CD8-positive, alpha-beta memory T cell (primary cell): ENCODE results near the gene CAMK2B. TPM values are rescaled to one million over a fixed set of nuclear protein-coding genes. Genes with fewer than 3 reads are reported as not detected.
A peak's percentile ranks its signal among the peaks of the same experiment; 100 is the strongest.

ENCODE experiments used
- CTCF ChIA-PET: fragments of 350-600 bp; sonication (Branson Sonifier 250); formaldehyde crosslinking; loops from one replicate; lab custom pipeline; 2021; ENCODE audit warnings: antibody characterized with exemption; lab: Charles Lee
- POLR2A ChIA-PET: fragments of 350-600 bp; sonication (Branson Sonifier 250); formaldehyde crosslinking; loops from one replicate; lab custom pipeline; 2021; ENCODE audit warnings: antibody characterized with exemption; lab: Charles Lee
- DNase-seq, 5 donors: peaks; one replicate each; pipeline versions ENCODE4 v3.0.0 to v3.0.0-alpha.2; 2020 to 2022; ENCODE audit warnings: mixed read lengths in 1 of 5
- H3K27ac ChIP-seq: one replicate; pipeline ENCODE4 v1.7.0; 2013; ENCODE audit warnings: low read depth, mild to moderate bottlenecking, low read length, moderate library complexity
- H3K27me3 ChIP-seq: 2 replicates; pipeline ENCODE4 v1.7.0; 2013; ENCODE audit warnings: low read length, mild to moderate bottlenecking; ENCODE audit not compliant: insufficient read depth, poor library complexity, severe bottlenecking
- H3K36me3 ChIP-seq: 2 replicates; pipeline ENCODE4 v1.7.0; 2013; ENCODE audit warnings: mild to moderate bottlenecking, low read length, moderate library complexity; ENCODE audit not compliant: insufficient read depth
- H3K4me1 ChIP-seq: 2 replicates; pipeline ENCODE4 v1.7.0; 2013; ENCODE audit warnings: mild to moderate bottlenecking, low read length, moderate library complexity; ENCODE audit not compliant: insufficient read depth
- H3K4me3 ChIP-seq: 2 replicates; pipeline ENCODE4 v1.7.0; 2013; ENCODE audit warnings: mild to moderate bottlenecking, low read length
- H3K9me3 ChIP-seq: 2 replicates; pipeline ENCODE4 v1.7.0; 2013; ENCODE audit warnings: mild to moderate bottlenecking, low read length
- H3K27ac Mint-ChIP-seq, 8 donors: one replicate each; pipeline ENCODE4 v1.8.0; 2020 to 2021; ENCODE audit warnings: mixed read lengths in 8 of 8, mild to moderate bottlenecking in 6 of 8, inconsistent platforms in 3 of 8, moderate library complexity in 3 of 8
- H3K27me3 Mint-ChIP-seq, 2 donors: one replicate each; pipeline ENCODE4 v1.8.0; 2020 to 2021; ENCODE audit warnings: mixed read lengths in 2 of 2, mild to moderate bottlenecking in 1 of 2, moderate library complexity in 1 of 2
- H3K36me3 Mint-ChIP-seq, 3 donors: one replicate each; pipeline ENCODE4 v1.8.0; 2020 to 2021; ENCODE audit warnings: mixed read lengths in 3 of 3, inconsistent platforms in 1 of 3, mild to moderate bottlenecking in 1 of 3
- H3K4me1 Mint-ChIP-seq, 3 donors: one replicate each; pipeline ENCODE4 v1.8.0; 2020 to 2021; ENCODE audit warnings: mixed read lengths in 3 of 3, inconsistent platforms in 1 of 3, mild to moderate bottlenecking in 1 of 3
- H3K4me3 Mint-ChIP-seq, 7 donors: one replicate each; pipeline ENCODE4 v1.8.0; 2020 to 2021; ENCODE audit warnings: mixed read lengths in 7 of 7, mild to moderate bottlenecking in 6 of 7, moderate library complexity in 4 of 7, inconsistent platforms in 2 of 7
- H3K9me3 Mint-ChIP-seq, 5 donors: one replicate each; pipeline ENCODE4 v1.8.0; 2020 to 2022; ENCODE audit warnings: mixed read lengths in 5 of 5, mild to moderate bottlenecking in 3 of 5, moderate library complexity in 2 of 5, inconsistent platforms in 1 of 5
- polyA plus RNA-seq: library from polyadenylated mRNA; unstranded; fragments of 300-500 nt; fragmentation: Illumina TruSeq; gene quantifications from one replicate; pipeline ENCODE4 v1.2.3, GENCODE V29; 2021
- total RNA-seq, 2 experiments: library from RNA; stranded (reverse); gene quantifications; one replicate each; pipeline ENCODE4 v1.2.3, GENCODE V29; 2021

CAMK2B gene
- total and polyA plus RNA-seq, 3 experiments from 2014 or later, result 0.42 to 0.90 TPM; not detected in 1

DNA sequence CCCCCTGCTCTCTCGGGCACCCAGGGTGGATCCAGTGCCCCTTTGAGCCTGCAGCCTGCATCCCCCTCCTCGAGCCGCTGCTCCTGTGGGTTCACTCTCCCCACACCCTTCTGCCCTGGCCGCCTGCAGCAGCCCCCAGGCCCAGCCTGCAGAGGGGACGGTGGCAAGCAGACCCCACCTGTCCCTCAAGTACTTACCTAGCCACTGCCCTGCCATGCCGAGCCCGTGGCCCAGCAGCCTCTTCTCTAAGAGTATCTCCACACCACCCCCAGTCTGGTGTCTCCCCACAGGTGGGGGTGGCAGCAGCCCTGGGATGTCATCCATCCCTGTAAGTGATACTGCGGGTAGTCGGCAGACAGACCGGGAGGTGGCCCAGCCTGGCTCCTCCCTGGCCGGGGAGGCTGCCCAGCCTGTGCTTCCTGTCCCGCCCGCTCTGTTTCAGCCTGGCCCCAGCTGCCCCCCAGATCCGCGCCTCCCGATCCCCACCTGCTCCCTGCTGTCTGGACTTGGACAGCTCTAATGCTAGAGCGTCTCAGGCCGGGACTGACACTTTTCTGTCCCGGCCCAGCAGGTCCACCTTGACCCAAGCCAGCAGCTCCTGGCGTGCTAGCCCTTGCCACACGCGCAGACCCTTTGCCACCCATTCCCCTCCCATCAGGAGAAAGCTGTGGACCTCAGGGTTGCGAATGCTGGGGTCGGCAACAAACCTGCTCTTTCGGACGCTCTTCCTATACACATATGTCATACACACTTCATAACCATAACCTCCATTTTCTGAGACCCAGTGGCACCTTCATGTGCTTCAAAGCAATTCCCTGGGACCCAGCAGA is 99.6 kb downstream of the CAMK2B start:
- H3K4me1 Mint-ChIP-seq, result no peaks in the 10 kb centered on the region
- H3K4me3 ChIP-seq, result no peak overlapping the region
- H3K36me3 ChIP-seq, result no peaks in the 10 kb centered on the region
- H3K27me3 Mint-ChIP-seq, result peaks cover 4 to 19% of the 10 kb centered on the region in 2 donors
- POLR2A ChIA-PET, result no interaction called here
- no peak overlapping the region for H3K27ac Mint-ChIP-seq
- H3K9me3 Mint-ChIP-seq, result no peaks in the 10 kb centered on the region
- no peaks in the 10 kb centered on the region for H3K9me3 ChIP-seq
- CTCF ChIA-PET, result interaction anchor here (1.0 kb wide), 1 partner anchor 15 kb away, joined by 3 read pairs; no protein-coding TSS in a partner anchor
- no peak overlapping the region for H3K27ac ChIP-seq
- H3K4me3 Mint-ChIP-seq, result no peak overlapping the region
- no peak for DNase-seq
- H3K27me3 ChIP-seq, result no peaks in the 10 kb centered on the region
- no peaks in the 10 kb centered on the region for H3K36me3 Mint-ChIP-seq
- no peaks in the 10 kb centered on the region for H3K4me1 ChIP-seq

DNA sequence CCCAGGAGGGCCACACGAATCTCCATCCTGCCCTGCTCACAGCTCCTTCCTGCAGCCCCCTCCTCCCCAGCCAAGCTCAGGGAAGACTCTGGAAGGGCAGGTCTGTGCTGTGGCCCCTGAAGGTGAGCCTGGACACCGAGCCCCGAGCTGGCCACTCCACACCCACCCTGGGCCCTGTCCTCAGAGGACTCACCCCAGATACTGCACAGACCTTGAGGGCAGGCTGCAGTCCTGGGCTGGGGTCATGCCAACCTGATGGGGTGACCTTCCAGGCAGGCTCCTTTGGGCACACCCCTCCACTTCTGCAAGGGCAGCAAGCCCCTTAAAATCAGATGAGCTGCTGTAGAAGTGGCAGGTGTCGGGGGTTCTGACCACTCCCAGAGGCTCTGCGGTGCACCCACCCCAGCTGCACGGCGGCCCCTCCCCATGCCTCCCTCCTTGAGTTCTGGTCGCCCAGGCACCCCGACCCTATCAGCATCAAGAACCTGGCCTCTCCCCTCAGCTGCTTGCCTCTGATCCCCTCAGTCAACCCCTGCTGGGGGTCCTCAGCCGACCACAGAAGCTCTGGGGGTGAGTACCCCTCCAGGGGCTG is 100.3 kb downstream of the CAMK2B start:
- H3K9me3 Mint-ChIP-seq, result no peaks in the 10 kb centered on the region
- H3K27ac Mint-ChIP-seq, result peak overlapping the region in 1 of 8 donors; percentile 43
- no peaks in the 10 kb centered on the region for H3K4me1 ChIP-seq
- H3K4me3 Mint-ChIP-seq, result no peak overlapping the region
- ChIA-PET POLR2A (no interaction called here), CTCF (interaction anchor here (1.0 kb wide), 1 partner anchor 16 kb away, joined by 3 read pairs; no protein-coding TSS in a partner anchor)
- no peak overlapping the region for H3K27ac ChIP-seq
- no peaks in the 10 kb centered on the region for H3K36me3 Mint-ChIP-seq
- H3K27me3 ChIP-seq, result no peaks in the 10 kb centered on the region
- H3K4me1 Mint-ChIP-seq, result no peaks in the 10 kb centered on the region
- H3K9me3 ChIP-seq, result no peaks in the 10 kb centered on the region
- H3K36me3 ChIP-seq, result no peaks in the 10 kb centered on the region
- no peak for DNase-seq
- H3K4me3 ChIP-seq, result no peak overlapping the region
- peaks cover 4 to 19% of the 10 kb centered on the region in 2 donors for H3K27me3 Mint-ChIP-seq

DNA sequence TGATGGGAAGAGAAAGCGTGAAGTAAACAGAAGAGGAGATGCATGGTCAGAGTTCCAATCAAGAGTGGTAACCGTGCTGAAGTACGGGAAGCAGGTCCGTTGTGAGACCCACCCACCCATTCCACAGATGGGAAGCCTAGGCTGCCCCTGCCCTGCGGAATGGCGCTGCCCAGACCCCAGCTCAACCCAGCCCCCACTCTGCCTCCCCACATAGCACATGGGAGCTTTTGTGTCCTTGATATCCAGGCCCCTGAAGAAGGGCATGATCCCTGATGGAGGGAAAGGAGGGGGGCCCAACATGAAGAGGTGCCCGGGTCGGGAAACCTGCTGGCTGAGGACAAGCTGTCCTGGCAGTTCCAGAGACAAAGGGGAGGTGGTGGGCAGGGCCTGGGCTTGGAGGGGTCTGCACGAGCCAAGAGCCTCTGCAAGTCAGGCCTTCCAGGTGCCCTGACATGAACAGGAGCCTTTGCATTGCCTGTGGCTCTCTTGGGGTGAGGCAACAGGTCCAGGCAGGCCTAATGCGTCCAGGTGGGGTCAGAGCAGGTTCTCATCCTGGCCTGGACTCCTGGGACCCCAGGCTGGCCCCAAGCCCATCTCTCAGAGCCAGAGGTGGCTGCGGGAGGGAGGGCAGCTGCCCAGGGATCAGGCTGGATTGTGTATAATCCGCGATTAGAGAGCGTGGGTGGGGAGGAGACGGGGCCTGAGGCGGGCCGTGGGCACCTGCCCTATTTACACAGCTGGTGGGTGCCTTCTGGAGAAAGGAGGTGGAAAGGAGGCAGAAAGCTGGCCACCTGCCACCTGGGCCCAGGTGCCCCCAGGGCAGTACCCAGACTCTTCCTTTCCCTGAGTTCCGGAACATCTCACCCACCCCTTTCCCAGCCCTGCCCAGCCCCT is 101.1 kb downstream of the CAMK2B start:
- no peaks in the 10 kb centered on the region for H3K4me1 Mint-ChIP-seq
- H3K27me3 ChIP-seq, result no peaks in the 10 kb centered on the region

DNA sequence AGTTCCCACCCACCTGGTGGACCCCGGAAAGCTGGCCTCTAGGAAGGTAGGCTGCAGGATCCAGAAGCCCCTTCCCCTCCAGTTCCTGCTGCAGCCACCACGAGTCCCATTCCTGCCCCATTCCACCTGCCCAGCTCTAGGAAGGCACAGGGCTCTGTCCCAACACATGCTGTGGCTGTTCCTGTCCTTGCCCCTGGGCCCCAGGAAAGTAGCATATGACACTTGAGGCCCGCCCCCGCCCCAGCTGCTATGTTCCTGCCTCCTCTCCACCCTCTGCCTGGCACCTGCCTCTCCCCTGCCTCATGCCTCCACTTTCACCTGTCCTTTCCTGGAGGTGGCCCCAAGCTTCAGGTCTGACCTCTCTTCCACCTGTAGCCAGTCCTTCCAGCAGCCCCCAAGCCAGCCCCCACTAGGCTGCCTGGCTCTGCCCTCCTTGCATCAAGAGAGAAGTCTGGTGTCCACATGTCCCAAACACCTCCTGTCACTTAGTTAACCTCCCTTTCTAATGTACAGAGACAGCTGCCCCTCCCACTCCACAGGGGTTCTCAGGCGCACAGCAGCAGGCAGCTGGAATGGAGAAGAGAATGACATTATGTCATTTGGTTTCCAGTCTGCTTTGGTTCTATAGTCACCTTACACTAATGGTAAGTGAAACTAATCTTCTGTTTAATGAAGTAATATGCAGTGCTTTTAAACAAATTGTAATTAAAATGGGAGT is 101.9 kb downstream of the CAMK2B start:
- Mint-ChIP-seq H3K27ac (no peak overlapping the region), H3K27me3 (peaks cover 4 to 19% of the 10 kb centered on the region in 2 donors), H3K4me3 (no peak overlapping the region), H3K9me3 (no peaks in the 10 kb centered on the region), H3K4me1 (no peaks in the 10 kb centered on the region), H3K36me3 (no peaks in the 10 kb centered on the region)
- no peak for DNase-seq
- no peaks in the 10 kb centered on the region for H3K9me3 ChIP-seq
- H3K4me1 ChIP-seq, result no peaks in the 10 kb centered on the region
- no peaks in the 10 kb centered on the region for H3K36me3 ChIP-seq
- no peak overlapping the region for H3K4me3 ChIP-seq
- CTCF ChIA-PET, result no interaction called here
- no peaks in the 10 kb centered on the region for H3K27me3 ChIP-seq
- no peak overlapping the region for H3K27ac ChIP-seq
- POLR2A ChIA-PET, result no interaction called here

More for the DNA sequence above, 101.1 kb downstream of the CAMK2B start:
- Mint-ChIP-seq H3K27me3 (peaks cover 4 to 19% of the 10 kb centered on the region in 2 donors), H3K27ac (no peak overlapping the region), H3K9me3 (no peaks in the 10 kb centered on the region), H3K36me3 (no peaks in the 10 kb centered on the region), H3K4me3 (no peak overlapping the region)
- ChIA-PET POLR2A (no interaction called here), CTCF (no interaction called here)
- no peaks in the 10 kb centered on the region for H3K9me3 ChIP-seq
- H3K27ac ChIP-seq, result no peak overlapping the region
- H3K4me1 ChIP-seq, result no peaks in the 10 kb centered on the region
- DNase-seq, result no peak
- H3K36me3 ChIP-seq, result no peaks in the 10 kb centered on the region
- no peak overlapping the region for H3K4me3 ChIP-seq

DNA sequence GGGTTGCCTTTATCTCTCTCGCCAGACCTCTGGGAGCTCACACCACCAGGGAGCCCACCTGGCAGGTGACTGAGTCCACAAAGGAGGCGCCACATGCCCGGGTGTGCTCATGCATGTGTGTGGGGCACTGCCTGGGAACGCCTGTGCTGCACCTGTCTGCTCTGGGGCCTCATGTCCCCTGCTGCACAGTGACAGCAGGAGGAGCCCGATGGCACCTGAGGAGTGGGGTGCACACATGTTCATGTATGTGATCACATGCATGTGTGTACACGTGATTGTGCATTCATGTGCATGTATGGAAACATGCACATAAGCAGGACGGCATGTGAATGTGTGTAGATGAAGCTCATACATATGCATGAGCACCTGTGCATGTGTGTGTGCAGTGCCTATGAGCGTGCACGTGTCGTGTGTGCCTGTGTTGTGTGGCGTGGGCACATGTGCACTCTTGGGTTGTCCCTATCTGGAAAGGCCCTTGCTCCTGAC is 102.6 kb downstream of the CAMK2B start:
- no peaks in the 10 kb centered on the region for H3K4me1 ChIP-seq
- no peaks in the 10 kb centered on the region for H3K27me3 ChIP-seq
- Mint-ChIP-seq H3K36me3 (no peaks in the 10 kb centered on the region), H3K4me3 (no peak overlapping the region), H3K27ac (no peak overlapping the region), H3K4me1 (no peaks in the 10 kb centered on the region), H3K27me3 (peaks cover 4 to 19% of the 10 kb centered on the region in 2 donors), H3K9me3 (no peaks in the 10 kb centered on the region)
- ChIA-PET CTCF (no interaction called here), POLR2A (no interaction called here)
- no peak overlapping the region for H3K4me3 ChIP-seq
- DNase-seq, result no peak
- no peaks in the 10 kb centered on the region for H3K9me3 ChIP-seq
- no peak overlapping the region for H3K27ac ChIP-seq
- H3K36me3 ChIP-seq, result no peaks in the 10 kb centered on the region

DNA sequence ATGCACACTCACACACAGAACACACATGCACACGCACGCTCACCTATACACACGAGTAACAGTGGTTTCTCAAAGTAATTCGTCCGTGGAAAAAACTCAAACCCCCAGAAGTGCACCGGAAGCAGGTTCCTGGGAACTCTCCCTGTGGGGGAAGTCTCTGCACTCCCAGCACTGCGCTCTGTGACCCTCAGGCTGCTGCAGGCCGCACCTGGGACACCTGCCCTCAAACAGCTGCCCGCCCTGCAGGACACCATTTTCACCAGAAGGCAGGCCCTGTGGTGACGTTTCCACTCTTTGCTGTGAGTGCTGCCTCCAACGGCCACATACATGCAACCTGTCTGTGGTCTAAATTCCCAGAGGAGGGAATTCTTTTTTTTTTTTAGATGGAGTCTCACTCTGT is 103.3 kb downstream of the CAMK2B start:
- H3K4me1 ChIP-seq, result no peaks in the 10 kb centered on the region
- Mint-ChIP-seq H3K4me3 (no peak overlapping the region), H3K9me3 (no peaks in the 10 kb centered on the region), H3K36me3 (no peaks in the 10 kb centered on the region), H3K27ac (peak overlapping the region in 1 of 8 donors; percentile 74), H3K4me1 (no peaks in the 10 kb centered on the region), H3K27me3 (peaks cover 4 to 19% of the 10 kb centered on the region in 2 donors)
- DNase-seq, result no peak
- H3K36me3 ChIP-seq, result no peaks in the 10 kb centered on the region
- CTCF ChIA-PET, result no interaction called here
- POLR2A ChIA-PET, result no interaction called here
- no peak overlapping the region for H3K4me3 ChIP-seq
- no peaks in the 10 kb centered on the region for H3K27me3 ChIP-seq
- no peaks in the 10 kb centered on the region for H3K9me3 ChIP-seq
- no peak overlapping the region for H3K27ac ChIP-seq

DNA sequence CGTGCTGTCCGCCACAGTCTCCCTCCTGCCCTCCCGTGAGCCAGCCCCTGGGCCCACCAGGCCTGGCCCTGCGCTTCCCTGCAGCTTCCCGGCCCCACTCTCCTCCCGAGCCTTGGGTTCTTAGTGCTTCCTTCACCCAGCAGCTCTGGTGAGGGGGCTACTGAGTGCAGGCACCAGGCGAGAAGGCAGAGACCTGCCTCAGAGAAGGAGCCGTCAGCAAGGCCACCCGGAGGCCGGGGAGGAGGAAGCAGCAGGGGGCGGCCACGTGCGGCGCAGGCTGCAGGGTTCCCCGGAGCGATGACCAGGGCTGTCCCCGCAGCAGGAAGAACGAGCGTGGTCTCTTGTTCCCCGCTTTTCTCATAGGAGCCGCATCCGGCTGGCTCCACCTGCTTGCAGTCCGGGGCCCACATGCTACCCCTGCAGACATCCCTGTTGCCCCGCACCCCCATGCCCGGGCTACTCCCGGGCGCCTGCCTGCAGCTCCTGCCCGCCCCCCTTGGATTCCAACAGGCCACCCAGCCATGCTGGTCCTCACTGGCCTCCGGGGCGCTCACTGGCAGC is 104.1 kb downstream of the CAMK2B start:
- peak in 1 of 5 donors; percentile 42 for DNase-seq
- H3K27ac Mint-ChIP-seq, result no peak overlapping the region
- CTCF ChIA-PET, result interaction anchor here (1.0 kb wide), 1 partner anchor 39 kb away, joined by 3 read pairs; no protein-coding TSS in a partner anchor
- H3K36me3 Mint-ChIP-seq, result no peaks in the 10 kb centered on the region
- POLR2A ChIA-PET, result no interaction called here
- Histone ChIP-seq H3K36me3 (no peaks in the 10 kb centered on the region), H3K27me3 (no peaks in the 10 kb centered on the region), H3K27ac (no peak overlapping the region), H3K4me3 (no peak overlapping the region), H3K4me1 (no peaks in the 10 kb centered on the region), H3K9me3 (no peaks in the 10 kb centered on the region)
- no peaks in the 10 kb centered on the region for H3K9me3 Mint-ChIP-seq
- H3K27me3 Mint-ChIP-seq, result peaks cover 6 to 19% of the 10 kb centered on the region in 2 donors
- no peak overlapping the region for H3K4me3 Mint-ChIP-seq
- no peaks in the 10 kb centered on the region for H3K4me1 Mint-ChIP-seq
